AG04449 (cell line): ENCODE results near the gene ABHD17A.

Experiments used
- CTCF ChIA-PET: fragments of 350-600 bp; formaldehyde crosslinking; extraction: SDS; loops from one replicate; lab custom pipeline; 2021; ENCODE audit warnings: antibody characterized with exemption; lab: Yijun Ruan, JAX
- POLR2A ChIA-PET: fragments of 400-600, 350-600 bp; formaldehyde crosslinking; extraction: SDS; loops from one replicate; lab custom pipeline; 2020; ENCODE audit warnings: antibody characterized with exemption, inconsistent platforms; lab: Yijun Ruan, JAX
- DNase-seq: peaks from one replicate; pipeline ENCODE4 v3.0.0-alpha.2; 2010; ENCODE audit warnings: low read depth, low spot score
- H3K4me3 ChIP-seq: 2 replicates; pipeline ENCODE4 v1.5.1; 2011; ENCODE audit warnings: low read depth, mild to moderate bottlenecking, control low read depth, low read length
- CTCF ChIP-seq: IDR thresholded peaks from one replicate; pipeline ENCODE4 v1.5.1; 2011; ENCODE audit warnings: mild to moderate bottlenecking, moderate library complexity, low read length, control low read depth, inconsistent platforms; ENCODE audit not compliant: insufficient read depth; ENCODE audit errors: missing control alignments

Gene ABHD17A

DNA sequence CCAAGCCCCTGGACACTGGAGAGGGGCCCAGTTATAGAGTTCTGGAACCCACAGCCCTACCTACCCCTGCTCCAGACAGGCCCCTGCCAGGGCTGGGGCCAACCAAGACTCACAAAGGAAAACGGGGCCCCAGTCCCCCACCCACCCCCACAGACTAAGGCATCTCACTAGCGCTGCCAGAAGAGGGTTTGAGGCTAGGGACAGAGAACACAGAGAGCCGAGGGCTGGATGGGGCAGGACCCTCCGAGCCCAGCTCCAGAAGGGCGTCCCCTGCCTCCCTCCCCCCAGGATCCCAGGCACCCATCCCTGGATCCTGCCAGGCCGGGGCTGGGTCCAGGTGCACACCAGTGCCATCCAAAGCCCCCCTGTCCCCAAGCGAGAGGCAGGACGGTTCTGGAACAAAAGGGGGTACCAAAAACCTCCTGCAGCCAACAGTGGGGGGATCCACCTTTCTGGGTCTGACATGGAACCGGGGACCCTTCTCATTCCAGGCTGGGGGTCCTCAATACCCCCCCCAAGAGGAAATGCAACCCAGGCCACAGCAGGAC is 32.6 kb downstream of the ABHD17A start:
- no peak overlapping the region for H3K4me3 ChIP-seq
- ChIA-PET CTCF (interaction anchor here (0.7 to 4.1 kb wide), 6 partner anchors 9 to 39 kb away, joined by 3 to 14 read pairs (median 6); no protein-coding TSS in a partner anchor), POLR2A (no interaction called here)
- DNase-seq: no peak
- no peak for TF ChIP-seq CTCF

GRCh38 chr19:1851654-1852580 is 33.4 kb downstream of the ABHD17A start:
- H3K4me3 ChIP-seq: no peak overlapping the region
- DNase-seq: no peak
- no peak for TF ChIP-seq CTCF
- ChIA-PET CTCF (interaction anchor here (0.9 to 4.1 kb wide), 4 partner anchors 8 to 26 kb away, joined by 4 to 57 read pairs (median 10); no protein-coding TSS in a partner anchor), POLR2A (no interaction called here)

DNA sequence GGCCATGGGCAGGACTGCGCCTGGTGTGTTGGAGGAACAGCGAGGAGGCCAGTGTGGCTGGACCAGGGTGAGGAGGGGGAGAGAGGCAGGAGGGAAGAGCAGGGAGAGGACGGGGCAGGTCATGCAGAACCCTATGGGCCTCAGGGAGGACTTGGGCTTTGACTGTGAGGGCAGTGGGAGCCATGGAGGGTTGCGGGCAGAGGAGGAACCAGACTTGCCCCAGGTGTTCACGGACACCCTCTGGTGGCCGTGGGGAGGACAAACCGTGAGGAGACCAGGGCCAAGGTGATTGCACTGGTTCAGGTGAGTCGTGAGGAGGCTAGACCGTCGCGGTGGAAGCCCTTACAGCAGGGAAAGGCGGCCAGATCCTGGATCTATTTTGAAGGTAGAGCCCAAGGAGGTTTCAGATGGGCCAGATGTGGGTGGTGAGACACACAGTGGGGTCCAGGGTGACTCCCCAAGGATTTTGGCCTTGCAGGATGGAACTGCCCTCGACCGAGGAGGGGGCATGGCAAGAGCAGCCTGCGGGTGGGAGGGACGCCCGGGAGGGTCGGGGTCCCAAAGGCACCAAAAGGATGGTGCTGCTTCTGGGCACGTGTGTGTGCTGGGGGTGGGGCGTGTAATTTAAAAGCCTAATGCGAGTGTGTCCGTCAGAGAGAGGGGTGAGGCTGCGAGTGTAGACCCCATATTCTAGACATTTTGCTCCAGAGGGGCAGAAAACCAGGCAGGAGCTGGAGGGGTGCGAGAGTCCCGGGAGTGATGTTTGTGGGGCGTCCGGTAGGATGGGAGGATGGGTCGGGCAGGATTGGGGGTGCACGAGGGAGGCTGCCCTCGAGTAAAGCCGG is 34.3 kb downstream of the ABHD17A start:
- TF ChIP-seq CTCF: peak; percentile 2
- CTCF ChIA-PET: interaction anchor here (0.9 to 4.0 kb wide), 4 partner anchors 10 to 25 kb away, joined by 4 to 57 read pairs (median 6); no protein-coding TSS in a partner anchor
- POLR2A ChIA-PET: no interaction called here
- H3K4me3 ChIP-seq: no peak overlapping the region
- DNase-seq: no peak

- DNase-seq: no peak
- no peak for TF ChIP-seq CTCF
- CTCF ChIA-PET: interaction anchor here (1.6 to 4.0 kb wide), 4 partner anchors 8 to 21 kb away, joined by 6 to 57 read pairs (median 12); no protein-coding TSS in a partner anchor
- POLR2A ChIA-PET: no interaction called here
- H3K4me3 ChIP-seq: no peak overlapping the region
Observed at GRCh38 chr19:1849886-1850398, 35.4 kb downstream of the ABHD17A start.

- CTCF ChIA-PET: interaction anchor here (0.5 to 4.0 kb wide), 12 partner anchors 9 to 177 kb away, joined by 3 to 57 read pairs (median 3); no protein-coding TSS in a partner anchor
Observed at GRCh38 chr19:1849132-1849474, 36.2 kb downstream of the ABHD17A start.

More at GRCh38 chr19:1849132-1849474, 36.2 kb downstream of the ABHD17A start:
- TF ChIP-seq CTCF: no peak
- DNase-seq: no peak
- POLR2A ChIA-PET: no interaction called here
- H3K4me3 ChIP-seq: peak overlapping the region; percentile 32
